OCI-LY7 (cell line): Measurements from ENCODE around the gene LAIR2. TPM values are rescaled to one million over a fixed set of nuclear protein-coding genes. Genes with fewer than 3 reads are reported as not detected.

Experiments
- BruUV-seq: library from RNA; stranded (reverse); fragments of 400-500 nt; replicated peaks from 2 replicates; lab custom pipeline; 2021; lab: Mats Ljungman, UMichigan
- CTCF ChIA-PET: fragments of 300-600 bp; sonication (Branson Sonifier 250); formaldehyde crosslinking; loops from one replicate; lab custom pipeline; 2022; ENCODE audit warnings: antibody characterized with exemption; ENCODE audit not compliant: unreplicated experiment; lab: Charles Lee
- POLR2A ChIA-PET: fragments of 300-600 bp; sonication (Branson Sonifier 250); formaldehyde crosslinking; loops from one replicate; lab custom pipeline; 2022; ENCODE audit warnings: antibody characterized with exemption; lab: Charles Lee
- DNase-seq: peaks from one replicate; pipeline ENCODE4 v3.0.0-alpha.2; 2015; ENCODE audit warnings: low spot score
- H2AFZ ChIP-seq: fragments of 200-600 bp; sonication (generic), shearing (Covaris generic); 2 replicates; pipeline ENCODE4 v1.6.1; 2014; ENCODE audit warnings: mild to moderate bottlenecking, antibody characterized with exemption, low read length, moderate library complexity
- H3K27ac ChIP-seq: fragments of 200-600 bp; sonication (generic); 2 replicates; pipeline ENCODE4 v1.5.1; 2014; ENCODE audit warnings: mixed run types, low read depth, mild to moderate bottlenecking, moderate library complexity, low read length, inconsistent platforms; ENCODE audit not compliant: poor library complexity, severe bottlenecking
- H3K36me3 ChIP-seq: fragments of 200-600 bp; sonication (generic); 2 replicates; pipeline ENCODE4 v1.6.1; 2014; ENCODE audit warnings: mild to moderate bottlenecking, antibody characterized with exemption, low read length, moderate library complexity, mixed read lengths; ENCODE audit not compliant: insufficient read depth
- H3K4me1 ChIP-seq: fragments of 200-600 bp; sonication (generic); 2 replicates; pipeline ENCODE4 v1.5.1; 2014; ENCODE audit warnings: mild to moderate bottlenecking, low read length; ENCODE audit not compliant: insufficient read depth, poor library complexity, severe bottlenecking
- H3K4me2 ChIP-seq: fragments of 200-600 bp; sonication (generic); 2 replicates; pipeline ENCODE4 v1.6.1; 2014; ENCODE audit warnings: mild to moderate bottlenecking, low read length
- H3K4me3 ChIP-seq: fragments of 200-600 bp; sonication (generic); 2 replicates; pipeline ENCODE4 v1.5.1; 2014; ENCODE audit warnings: mild to moderate bottlenecking, low read depth, low read length; ENCODE audit not compliant: poor library complexity, severe bottlenecking
- H3K79me2 ChIP-seq: fragments of 200-600 bp; sonication (generic); 2 replicates; pipeline ENCODE4 v1.6.1; 2016; ENCODE audit warnings: low read depth, mild to moderate bottlenecking, low read length, moderate library complexity, mixed read lengths; ENCODE audit not compliant: insufficient read depth
- H3K9me2 ChIP-seq: fragments of 200-600 bp; sonication (generic); 2 replicates; pipeline ENCODE4 v1.6.1; 2016; ENCODE audit warnings: mild to moderate bottlenecking, low read length, mixed read lengths; ENCODE audit not compliant: insufficient read depth
- H3K9me3 ChIP-seq: fragments of 200-600 bp; sonication (generic); 2 replicates; pipeline ENCODE4 v1.6.1; 2014; ENCODE audit warnings: mild to moderate bottlenecking, mixed run types, low read length, mixed read lengths
- H4K20me1 ChIP-seq: fragments of 200-600 bp; sonication (generic); 2 replicates; pipeline ENCODE4 v1.6.1; 2014; ENCODE audit warnings: mild to moderate bottlenecking, antibody characterized with exemption, low read length, moderate library complexity, mixed read lengths; ENCODE audit not compliant: insufficient read depth
- CTCF ChIP-seq: fragments of 200-600 bp; sonication (generic); conservative IDR thresholded peaks from 2 replicates; pipeline ENCODE4 v1.5.1; 2014; ENCODE audit warnings: mild to moderate bottlenecking, antibody characterized with exemption, low read length, moderate library complexity, mixed read lengths
- EZH2phosphoT487 ChIP-seq: fragments of 200-600 bp; sonication (generic); IDR thresholded peaks from 2 replicates; pipeline ENCODE4 v1.6.1; 2018; ENCODE audit warnings: low read depth, borderline replicate concordance, mild to moderate bottlenecking, mixed run types, antibody characterized with exemption, low read length, moderate library complexity, mixed read lengths
- intact Hi-C: fragments of 100-400 bp; cut with micrococcal nuclease; formaldehyde crosslinking; loops from one replicate; pipeline ENCODE4 v1.10.0; 2022; ENCODE audit not compliant: unreplicated experiment
- total RNA-seq, 2 experiments: library from RNA; depleted of rRNA in 1 of 2; stranded (reverse); fragments of >200 nt in 1 of 2; shearing (Covaris generic) in 1 of 2; gene quantifications; 2 replicates each; pipeline ENCODE4 v1.2.3, GENCODE V29; 2014 to 2022

LAIR2 gene
- total RNA-seq, 2 experiments from 2014 or later, result not detected

GRCh38 chr19:54469496-54469934 lies 33.1 kb upstream of the LAIR2 start:
- Histone ChIP-seq H4K20me1 (no peaks in the 10 kb centered on the region), H3K4me3 (no peak overlapping the region), H3K36me3 (no peaks in the 10 kb centered on the region), H3K4me2 (no peak overlapping the region), H3K9me2 (no peaks in the 10 kb centered on the region), H3K9me3 (no peaks in the 10 kb centered on the region), H3K79me2 (no peaks in the 10 kb centered on the region), H2AFZ (no peak overlapping the region), H3K4me1 (peaks cover 4% of the 10 kb centered on the region), H3K27ac (no peak overlapping the region)
- intact Hi-C loops, result no loop called here
- no TSS peak for BruUV-seq
- ChIA-PET CTCF (no interaction called here), POLR2A (no interaction called here)
- DNase-seq, result no peak
- no peak for TF ChIP-seq CTCF
- no peak for TF ChIP-seq EZH2phosphoT487

- POLR2A ChIA-PET, result no interaction called here
- Histone ChIP-seq H3K36me3 (no peaks in the 10 kb centered on the region), H3K4me1 (no peaks in the 10 kb centered on the region), H3K9me3 (no peaks in the 10 kb centered on the region), H3K79me2 (no peaks in the 10 kb centered on the region), H3K9me2 (no peaks in the 10 kb centered on the region), H3K4me3 (no peak overlapping the region), H2AFZ (no peak overlapping the region), H4K20me1 (no peaks in the 10 kb centered on the region), H3K27ac (no peak overlapping the region), H3K4me2 (no peak overlapping the region)
- DNase-seq, result no peak
- TF ChIP-seq CTCF (no peak), EZH2phosphoT487 (no peak)
- intact Hi-C loops, result no loop called here
- CTCF ChIA-PET, result no interaction called here
- BruUV-seq, result no TSS peak
Observed at GRCh38 chr19:54470276-54470887, 32.2 kb upstream of the LAIR2 start.

- ChIA-PET POLR2A (no interaction called here), CTCF (no interaction called here)
- H3K4me2 ChIP-seq, result no peak overlapping the region
- H3K9me3 ChIP-seq, result no peaks in the 10 kb centered on the region
- intact Hi-C loops, result no loop called here
- no peaks in the 10 kb centered on the region for H3K9me2 ChIP-seq
- no peaks in the 10 kb centered on the region for H4K20me1 ChIP-seq
- H2AFZ ChIP-seq, result no peak overlapping the region
- no peaks in the 10 kb centered on the region for H3K36me3 ChIP-seq
- TF ChIP-seq EZH2phosphoT487 (no peak), CTCF (no peak)
- no TSS peak for BruUV-seq
- H3K4me3 ChIP-seq, result no peak overlapping the region
- H3K4me1 ChIP-seq, result no peaks in the 10 kb centered on the region
- no peak for DNase-seq
- H3K79me2 ChIP-seq, result no peaks in the 10 kb centered on the region
- H3K27ac ChIP-seq, result no peak overlapping the region
Observed at GRCh38 chr19:54470991-54471782, 31.4 kb upstream of the LAIR2 start.
